ENCODE data around the gene CELF6.

CELF6 gene

DNA sequence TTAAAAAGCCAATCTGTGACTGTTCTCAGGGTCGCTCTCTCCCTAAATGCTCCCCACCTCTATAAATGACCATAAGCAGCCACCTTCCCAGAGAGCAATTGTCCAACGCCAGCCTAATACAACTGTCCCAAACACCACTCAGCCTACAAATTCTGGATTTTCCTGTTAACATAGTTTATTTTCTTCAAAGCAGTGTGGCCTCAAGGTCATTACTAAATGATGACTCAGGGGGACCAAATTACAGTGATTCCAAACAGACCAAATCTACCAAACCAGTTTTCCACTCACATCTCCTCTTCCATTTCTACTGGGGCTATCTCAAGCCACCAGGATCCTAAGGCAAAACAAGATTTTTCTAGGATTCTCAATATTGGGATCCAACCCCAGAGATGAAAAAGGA is 33.3 kb upstream of the CELF6 start:
- ATAC-seq: no peak

DNA sequence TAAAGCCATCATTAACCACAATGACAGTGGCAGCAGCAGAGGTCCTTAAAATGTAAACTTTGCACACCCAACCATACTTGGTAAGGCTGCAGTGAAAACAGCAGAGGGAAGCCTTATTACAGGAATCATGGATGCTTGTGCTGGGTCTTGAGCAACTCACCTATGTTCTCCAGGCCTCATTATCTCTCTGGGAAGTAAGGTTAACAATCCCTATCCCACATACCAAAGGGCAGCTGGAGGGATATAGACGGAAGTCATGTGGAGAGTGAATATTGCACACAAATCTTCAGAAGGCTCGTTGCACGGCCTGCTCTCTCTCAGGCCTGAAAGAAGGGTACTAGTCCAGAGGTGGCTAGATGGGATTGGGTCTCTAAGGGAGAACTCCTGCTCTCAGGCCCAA is 25.8 kb upstream of the CELF6 start:
- ATAC-seq: no peak
- no peak for TF ChIP-seq CSDC2 (CRISPR knock-in tag; IDR thresholded peaks at IDR 0.05)
- TF ChIP-seq ARNTL (CRISPR knock-in tag; IDR thresholded peaks at IDR 0.05; ENCODE audit: borderline replicate concordance, low read depth): no peak
- TF ChIP-seq TCF4 (CRISPR knock-in tag; IDR thresholded peaks at IDR 0.05; ENCODE audit: borderline replicate concordance): no peak
- TF ChIP-seq SNAI2 (CRISPR knock-in tag; IDR thresholded peaks at IDR 0.05): no peak
- TF ChIP-seq POU6F1 (CRISPR knock-in tag; IDR thresholded peaks at IDR 0.05; ENCODE audit: borderline replicate concordance, low read depth): no peak
- TF ChIP-seq, protein P1, sequence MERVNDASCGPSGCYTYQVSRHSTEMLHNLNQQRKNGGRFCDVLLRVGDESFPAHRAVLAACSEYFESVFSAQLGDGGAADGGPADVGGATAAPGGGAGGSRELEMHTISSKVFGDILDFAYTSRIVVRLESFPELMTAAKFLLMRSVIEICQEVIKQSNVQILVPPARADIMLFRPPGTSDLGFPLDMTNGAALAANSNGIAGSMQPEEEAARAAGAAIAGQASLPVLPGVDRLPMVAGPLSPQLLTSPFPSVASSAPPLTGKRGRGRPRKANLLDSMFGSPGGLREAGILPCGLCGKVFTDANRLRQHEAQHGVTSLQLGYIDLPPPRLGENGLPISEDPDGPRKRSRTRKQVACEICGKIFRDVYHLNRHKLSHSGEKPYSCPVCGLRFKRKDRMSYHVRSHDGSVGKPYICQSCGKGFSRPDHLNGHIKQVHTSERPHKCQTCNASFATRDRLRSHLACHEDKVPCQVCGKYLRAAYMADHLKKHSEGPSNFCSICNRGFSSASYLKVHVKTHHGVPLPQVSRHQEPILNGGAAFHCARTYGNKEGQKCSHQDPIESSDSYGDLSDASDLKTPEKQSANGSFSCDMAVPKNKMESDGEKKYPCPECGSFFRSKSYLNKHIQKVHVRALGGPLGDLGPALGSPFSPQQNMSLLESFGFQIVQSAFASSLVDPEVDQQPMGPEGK (CRISPR knock-in tag; IDR thresholded peaks at IDR 0.05; ENCODE audit: borderline replicate concordance): no peak
- TF ChIP-seq ZNF8 (CRISPR knock-in tag; IDR thresholded peaks at IDR 0.05): no peak
- no peak for TF ChIP-seq ZFP30 (CRISPR knock-in tag; IDR thresholded peaks at IDR 0.05)
- no peak for TF ChIP-seq PPARA (CRISPR knock-in tag; IDR thresholded peaks at IDR 0.05; ENCODE audit: borderline replicate concordance)
- no peak for TF ChIP-seq BACH2 (CRISPR knock-in tag; IDR thresholded peaks at IDR 0.05; ENCODE audit: borderline replicate concordance)
- no peak for TF ChIP-seq ZFP3 (CRISPR knock-in tag; IDR thresholded peaks at IDR 0.05)
- no peak for TF ChIP-seq OSR1 (CRISPR knock-in tag; IDR thresholded peaks at IDR 0.05)
- no peak for TF ChIP-seq ZC3H10 (CRISPR knock-in tag; IDR thresholded peaks at IDR 0.05)
- TF ChIP-seq ZNF565 (CRISPR knock-in tag; conservative IDR thresholded peaks at IDR 0.05; ENCODE audit: low read depth): no peak

More for the DNA sequence above, 33.3 kb upstream of the CELF6 start:
- no peak for TF ChIP-seq BACH2 (CRISPR knock-in tag; IDR thresholded peaks at IDR 0.05; ENCODE audit: borderline replicate concordance)
- no peak for TF ChIP-seq POU6F1 (CRISPR knock-in tag; IDR thresholded peaks at IDR 0.05; ENCODE audit: borderline replicate concordance, low read depth)
- TF ChIP-seq PPARA (CRISPR knock-in tag; IDR thresholded peaks at IDR 0.05; ENCODE audit: borderline replicate concordance): no peak
- TF ChIP-seq CSDC2 (CRISPR knock-in tag; IDR thresholded peaks at IDR 0.05): no peak
- no peak for TF ChIP-seq ESRRG (CRISPR knock-in tag; IDR thresholded peaks at IDR 0.05)
- TF ChIP-seq ZNF8 (CRISPR knock-in tag; IDR thresholded peaks at IDR 0.05): no peak
- no peak for TF ChIP-seq TCF4 (CRISPR knock-in tag; IDR thresholded peaks at IDR 0.05; ENCODE audit: borderline replicate concordance)
- TF ChIP-seq, protein P2, sequence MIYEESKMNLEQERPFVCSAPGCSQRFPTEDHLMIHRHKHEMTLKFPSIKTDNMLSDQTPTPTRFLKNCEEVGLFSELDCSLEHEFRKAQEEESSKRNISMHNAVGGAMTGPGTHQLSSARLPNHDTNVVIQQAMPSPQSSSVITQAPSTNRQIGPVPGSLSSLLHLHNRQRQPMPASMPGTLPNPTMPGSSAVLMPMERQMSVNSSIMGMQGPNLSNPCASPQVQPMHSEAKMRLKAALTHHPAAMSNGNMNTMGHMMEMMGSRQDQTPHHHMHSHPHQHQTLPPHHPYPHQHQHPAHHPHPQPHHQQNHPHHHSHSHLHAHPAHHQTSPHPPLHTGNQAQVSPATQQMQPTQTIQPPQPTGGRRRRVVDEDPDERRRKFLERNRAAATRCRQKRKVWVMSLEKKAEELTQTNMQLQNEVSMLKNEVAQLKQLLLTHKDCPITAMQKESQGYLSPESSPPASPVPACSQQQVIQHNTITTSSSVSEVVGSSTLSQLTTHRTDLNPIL (CRISPR knock-in tag; IDR thresholded peaks at IDR 0.05; ENCODE audit: low read depth): no peak
- TF ChIP-seq SNAI2 (CRISPR knock-in tag; IDR thresholded peaks at IDR 0.05): no peak
- no peak for TF ChIP-seq ARNTL (CRISPR knock-in tag; IDR thresholded peaks at IDR 0.05; ENCODE audit: borderline replicate concordance, low read depth)
- TF ChIP-seq, protein P1 (CRISPR knock-in tag; IDR thresholded peaks at IDR 0.05; ENCODE audit: borderline replicate concordance): no peak
- TF ChIP-seq GLIS3 (CRISPR knock-in tag; IDR thresholded peaks at IDR 0.05): no peak
- no peak for TF ChIP-seq ZFP3 (CRISPR knock-in tag; IDR thresholded peaks at IDR 0.05)
- no peak for TF ChIP-seq CSRNP3 (CRISPR knock-in tag; IDR thresholded peaks at IDR 0.05)
- TF ChIP-seq ZC3H10 (CRISPR knock-in tag; IDR thresholded peaks at IDR 0.05): no peak
- TF ChIP-seq, protein P3, sequence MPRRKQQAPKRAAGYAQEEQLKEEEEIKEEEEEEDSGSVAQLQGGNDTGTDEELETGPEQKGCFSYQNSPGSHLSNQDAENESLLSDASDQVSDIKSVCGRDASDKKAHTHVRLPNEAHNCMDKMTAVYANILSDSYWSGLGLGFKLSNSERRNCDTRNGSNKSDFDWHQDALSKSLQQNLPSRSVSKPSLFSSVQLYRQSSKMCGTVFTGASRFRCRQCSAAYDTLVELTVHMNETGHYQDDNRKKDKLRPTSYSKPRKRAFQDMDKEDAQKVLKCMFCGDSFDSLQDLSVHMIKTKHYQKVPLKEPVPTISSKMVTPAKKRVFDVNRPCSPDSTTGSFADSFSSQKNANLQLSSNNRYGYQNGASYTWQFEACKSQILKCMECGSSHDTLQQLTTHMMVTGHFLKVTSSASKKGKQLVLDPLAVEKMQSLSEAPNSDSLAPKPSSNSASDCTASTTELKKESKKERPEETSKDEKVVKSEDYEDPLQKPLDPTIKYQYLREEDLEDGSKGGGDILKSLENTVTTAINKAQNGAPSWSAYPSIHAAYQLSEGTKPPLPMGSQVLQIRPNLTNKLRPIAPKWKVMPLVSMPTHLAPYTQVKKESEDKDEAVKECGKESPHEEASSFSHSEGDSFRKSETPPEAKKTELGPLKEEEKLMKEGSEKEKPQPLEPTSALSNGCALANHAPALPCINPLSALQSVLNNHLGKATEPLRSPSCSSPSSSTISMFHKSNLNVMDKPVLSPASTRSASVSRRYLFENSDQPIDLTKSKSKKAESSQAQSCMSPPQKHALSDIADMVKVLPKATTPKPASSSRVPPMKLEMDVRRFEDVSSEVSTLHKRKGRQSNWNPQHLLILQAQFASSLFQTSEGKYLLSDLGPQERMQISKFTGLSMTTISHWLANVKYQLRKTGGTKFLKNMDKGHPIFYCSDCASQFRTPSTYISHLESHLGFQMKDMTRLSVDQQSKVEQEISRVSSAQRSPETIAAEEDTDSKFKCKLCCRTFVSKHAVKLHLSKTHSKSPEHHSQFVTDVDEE (CRISPR knock-in tag; IDR thresholded peaks at IDR 0.05): no peak
- no peak for TF ChIP-seq ZFP30 (CRISPR knock-in tag; IDR thresholded peaks at IDR 0.05)
